Subcutaneous abdominal adipose tissue (tissue), 5 donors: ENCODE measurements around the gene OR5AN1.
"Not testable (repeated sequence)": the region's sequence is repeated elsewhere in the genome, so short reads cannot be mapped to it uniquely, and the experiment has no call there.

Source experiments
- H3K27ac ChIP-seq: one replicate; pipeline ENCODE4 v1.7.0; 2013; ENCODE audit warnings: low read depth, mild to moderate bottlenecking, inconsistent platforms, low read length, moderate library complexity
- H3K27me3 ChIP-seq, 5 donors: one replicate each; pipeline ENCODE4 v1.7.0; 2013; ENCODE audit warnings: low read length in 5 of 5, inconsistent platforms in 1 of 5; ENCODE audit not compliant: control insufficient read depth in 5 of 5, insufficient read depth in 4 of 5
- H3K36me3 ChIP-seq, 5 donors: one replicate each; pipeline ENCODE4 v1.7.0; 2013; ENCODE audit warnings: low read length in 5 of 5; ENCODE audit not compliant: control insufficient read depth in 5 of 5, insufficient read depth in 5 of 5
- H3K4me1 ChIP-seq, 5 donors: one replicate each; pipeline ENCODE4 v1.7.0; 2013; ENCODE audit warnings: low read length in 5 of 5, mild to moderate bottlenecking in 3 of 5, moderate library complexity in 1 of 5; ENCODE audit not compliant: control insufficient read depth in 5 of 5, insufficient read depth in 5 of 5
- H3K4me3 ChIP-seq, 5 donors: one replicate each; pipeline ENCODE4 v1.7.0; 2013; ENCODE audit warnings: low read length in 5 of 5, low read depth in 1 of 5
- H3K9ac ChIP-seq, 5 donors: one replicate each; pipeline ENCODE4 v1.7.0; 2013; ENCODE audit warnings: low read length in 5 of 5, mild to moderate bottlenecking in 4 of 5, moderate library complexity in 3 of 5
- H3K9me3 ChIP-seq, 5 donors: one replicate each; pipeline ENCODE4 v1.7.0; 2013; ENCODE audit warnings: low read length in 5 of 5; ENCODE audit not compliant: control insufficient read depth in 5 of 5
- donor health status: healthy.
- donor health status: healthy.
- donor health status: healthy.
- donor health status: healthy.
- donor health status: healthy.

The OR5AN1 gene

GRCh38 chr11:59358595-59358994, at the start of gene OR5AN1:
OR5AN1 (plus strand) TSS chr11:59358895; CDS start chr11:59364459, 5,564 bp downstream.
- Histone ChIP-seq H3K27ac (no peak within 1 kb of the TSS), H3K4me3 (no peak within 1 kb of the TSS), H3K27me3 (no peaks in the 10 kb centered on the region), H3K36me3 (no peaks in the 10 kb centered on the region), H3K4me1 (no peaks in the 10 kb centered on the region), H3K9me3 (no peaks in the 10 kb centered on the region), H3K9ac (no peak within 1 kb of the TSS)

- Histone ChIP-seq H3K27me3 (no peaks in the 10 kb centered on the region), H3K36me3 (no peaks in the 10 kb centered on the region), H3K9me3 (peaks cover 0 to 9% (median 3%) of the 10 kb centered on the region in 5 donors), H3K27ac (no peak overlapping the region), H3K4me1 (no peaks in the 10 kb centered on the region), H3K9ac (no peak overlapping the region), H3K4me3 (no peak overlapping the region)
Observed at GRCh38 chr11:59335001-59335400, 23.7 kb upstream of the OR5AN1 start.

- Histone ChIP-seq H3K9me3 (peaks cover 0 to 11% (median 3%) of the 10 kb centered on the region in 5 donors), H3K27me3 (no peaks in the 10 kb centered on the region), H3K27ac (no peak overlapping the region), H3K36me3 (no peaks in the 10 kb centered on the region), H3K4me3 (no peak overlapping the region), H3K4me1 (no peaks in the 10 kb centered on the region), H3K9ac (no peak overlapping the region)
Observed at GRCh38 chr11:59336176-59336575, 22.5 kb upstream of the OR5AN1 start.

GRCh38 chr11:59336931-59337330, 21.8 kb upstream of the OR5AN1 start:
- Histone ChIP-seq H3K9ac (no peak overlapping the region), H3K27ac (no peak overlapping the region)

GRCh38 chr11:59349657-59350056, 9.0 kb upstream of the OR5AN1 start:
- not testable (repeated sequence) for H3K4me3 ChIP-seq, H3K36me3 ChIP-seq, H3K27me3 ChIP-seq, H3K9me3 ChIP-seq, H3K9ac ChIP-seq, H3K4me1 ChIP-seq, H3K27ac ChIP-seq

More at GRCh38 chr11:59336931-59337330, 21.8 kb upstream of the OR5AN1 start:
- H3K4me3 ChIP-seq = no peak overlapping the region
- no peaks in the 10 kb centered on the region for H3K36me3 ChIP-seq
- H3K4me1 ChIP-seq = no peaks in the 10 kb centered on the region
- H3K27me3 ChIP-seq = no peaks in the 10 kb centered on the region
- H3K9me3 ChIP-seq = peaks cover 0 to 11% (median 3%) of the 10 kb centered on the region in 5 donors

GRCh38 chr11:59355226-59355625, 3.5 kb upstream of the OR5AN1 start:
- Histone ChIP-seq H3K9ac (no peak overlapping the region), H3K9me3 (no peaks in the 10 kb centered on the region), H3K27ac (no peak overlapping the region), H3K4me1 (no peaks in the 10 kb centered on the region), H3K36me3 (no peaks in the 10 kb centered on the region), H3K27me3 (peaks cover 0 to 6% (median 0%) of the 10 kb centered on the region in 5 donors), H3K4me3 (no peak overlapping the region)

- H3K9me3 ChIP-seq = no peaks in the 10 kb centered on the region
- no peaks in the 10 kb centered on the region for H3K36me3 ChIP-seq
- no peak overlapping the region for H3K4me3 ChIP-seq
- no peaks in the 10 kb centered on the region for H3K27me3 ChIP-seq
- H3K9ac ChIP-seq = no peak overlapping the region
- H3K27ac ChIP-seq = no peak overlapping the region
- no peaks in the 10 kb centered on the region for H3K4me1 ChIP-seq
Observed at GRCh38 chr11:59356561-59356960, 2.1 kb upstream of the OR5AN1 start.

GRCh38 chr11:59358020-59358419, 675 bp upstream of the OR5AN1 start:
- no peak overlapping the region for H3K9ac ChIP-seq
- H3K27ac ChIP-seq = no peak overlapping the region
- H3K9me3 ChIP-seq = no peaks in the 10 kb centered on the region
- no peaks in the 10 kb centered on the region for H3K27me3 ChIP-seq
- no peaks in the 10 kb centered on the region for H3K4me1 ChIP-seq
- no peak overlapping the region for H3K4me3 ChIP-seq
- no peaks in the 10 kb centered on the region for H3K36me3 ChIP-seq

GRCh38 chr11:59365232-59366018, 6.7 kb downstream of the OR5AN1 start:
- H3K9ac ChIP-seq = no peak overlapping the region
- H3K4me1 ChIP-seq = peaks cover 0 to 12% (median 0%) of the 10 kb centered on the region in 5 donors
- H3K9me3 ChIP-seq = peaks cover 0 to 11% (median 5%) of the 10 kb centered on the region in 5 donors
- H3K27ac ChIP-seq = no peak overlapping the region
- H3K4me3 ChIP-seq = no peak overlapping the region
- H3K36me3 ChIP-seq = no peaks in the 10 kb centered on the region
- H3K27me3 ChIP-seq = no peaks in the 10 kb centered on the region

- H3K4me3 ChIP-seq = no peak overlapping the region
- peaks cover 0 to 27% (median 16%) of the 10 kb centered on the region in 5 donors for H3K9me3 ChIP-seq
- peaks cover 0 to 12% (median 0%) of the 10 kb centered on the region in 5 donors for H3K4me1 ChIP-seq
- H3K36me3 ChIP-seq = no peaks in the 10 kb centered on the region
- no peaks in the 10 kb centered on the region for H3K27me3 ChIP-seq
- no peak overlapping the region for H3K9ac ChIP-seq
- H3K27ac ChIP-seq = no peak overlapping the region
Observed at GRCh38 chr11:59368238-59369022, 9.7 kb downstream of the OR5AN1 start.
